ENCODE data around the gene LRRC56.

LRRC56 gene

DNA sequence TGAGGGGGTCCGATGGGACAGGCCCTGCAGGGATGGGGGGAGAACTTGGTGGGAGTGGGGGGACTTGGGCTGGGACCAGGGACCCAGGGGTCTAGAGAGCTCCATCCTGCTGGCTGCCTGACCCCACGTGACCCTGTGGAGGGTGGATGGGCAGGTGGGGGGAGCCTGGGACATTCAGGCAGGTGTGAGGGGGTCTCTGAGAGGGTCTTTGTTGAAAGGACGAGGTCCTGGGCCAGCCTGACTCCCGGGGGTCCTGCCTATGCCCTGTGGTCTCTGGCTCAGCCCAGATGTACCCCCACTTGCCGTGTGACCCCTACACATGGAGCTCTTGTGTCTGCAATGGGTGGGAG is 7.5 kb downstream of the LRRC56 start:
- DNase-seq = no peak

DNA sequence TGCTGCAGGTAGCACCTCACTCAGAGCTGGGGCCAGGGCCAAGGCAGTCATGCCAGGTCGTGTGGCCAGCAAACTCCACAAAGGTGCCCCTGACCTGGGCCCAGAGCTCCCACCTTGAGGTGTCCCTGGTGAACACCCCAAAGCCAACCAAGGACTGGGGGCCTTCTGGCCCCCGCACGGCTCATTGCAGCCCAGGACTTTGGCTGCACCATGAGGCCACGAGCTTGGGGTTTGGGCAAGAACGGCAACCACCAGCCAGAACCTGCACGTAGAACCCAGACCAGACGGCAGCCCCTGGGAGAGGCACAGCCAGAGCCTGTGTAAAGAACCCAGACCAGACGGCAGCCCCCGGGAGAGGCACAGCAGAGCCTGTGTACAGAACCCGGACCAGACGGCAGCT is 7.8 kb downstream of the LRRC56 start:
- no peak for DNase-seq

DNA sequence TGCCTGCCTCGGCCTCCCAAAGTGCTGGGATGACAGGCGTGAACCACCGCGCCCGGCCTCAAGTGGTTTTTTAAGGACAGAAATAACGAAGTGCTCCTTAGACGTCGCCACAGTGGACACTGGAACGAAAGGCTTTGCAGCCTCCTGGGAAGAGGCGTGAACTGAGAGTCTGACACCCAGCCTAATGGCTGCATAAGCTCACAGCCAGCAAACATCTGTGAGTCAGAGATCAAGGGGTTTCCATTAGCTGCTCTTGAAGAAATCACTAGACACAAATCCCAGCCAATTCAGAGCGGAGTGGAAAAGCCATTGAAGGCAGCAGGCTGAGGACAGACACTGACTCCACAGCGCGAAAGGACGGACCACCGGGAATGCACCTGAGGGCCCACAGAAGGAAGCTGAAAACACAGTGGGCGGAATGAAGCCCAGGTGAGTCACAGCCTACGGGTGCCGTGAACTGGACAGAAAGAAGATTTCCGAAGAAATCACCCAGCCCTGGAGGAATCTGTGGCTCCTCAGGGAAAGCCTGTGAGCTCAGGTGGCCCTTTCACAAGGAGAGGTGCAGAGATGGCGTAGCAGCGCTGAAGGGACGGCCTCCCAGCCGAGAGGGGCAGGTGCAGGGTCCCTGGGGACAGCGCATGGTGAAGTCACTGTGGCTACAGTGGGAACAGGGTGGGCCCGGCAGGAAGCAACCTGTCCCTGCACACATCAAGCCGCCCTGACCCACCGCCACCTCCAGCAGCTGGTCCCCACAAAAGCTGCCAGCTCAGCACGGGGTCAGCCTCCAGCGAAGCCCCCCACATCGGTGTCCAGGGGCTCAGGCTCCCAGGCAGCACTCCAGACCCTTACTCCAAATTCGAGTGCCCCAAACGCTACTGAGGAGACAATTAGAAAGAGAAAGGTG is 11.6 kb downstream of the LRRC56 start:
- no peak for DNase-seq

DNA sequence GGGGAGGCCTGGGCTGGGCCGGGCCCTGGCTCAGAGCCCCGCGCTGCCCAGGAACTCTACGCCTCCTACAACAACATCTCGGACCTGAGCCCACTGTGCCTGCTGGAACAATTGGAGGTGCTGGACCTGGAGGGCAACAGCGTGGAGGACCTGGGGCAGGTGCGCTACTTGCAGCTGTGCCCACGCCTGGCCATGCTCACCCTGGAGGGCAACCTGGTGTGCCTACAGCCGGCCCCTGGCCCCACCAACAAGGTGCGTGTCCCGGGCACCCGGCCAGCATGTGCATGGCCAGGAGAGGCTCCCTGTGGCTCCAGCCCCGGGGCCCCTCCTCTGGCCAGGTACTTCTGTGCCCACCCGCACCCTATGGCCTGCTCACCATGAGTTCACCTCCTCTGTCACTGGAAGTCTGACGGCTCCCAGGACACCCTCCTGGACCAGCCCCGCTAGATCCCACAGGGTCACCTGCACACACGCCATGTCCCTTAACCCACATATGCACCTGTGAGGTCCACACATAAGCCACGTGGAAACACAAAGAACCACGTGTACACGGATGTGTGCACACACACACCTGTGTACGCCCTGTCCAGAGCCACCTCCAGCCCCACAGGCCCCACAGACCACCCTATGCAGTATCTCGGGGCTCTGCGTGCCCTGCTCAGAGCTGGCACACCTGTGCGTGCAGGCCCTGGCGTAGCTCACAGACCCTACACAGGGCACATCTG is 12.9 kb downstream of the LRRC56 start:
- DNase-seq = no peak

DNA sequence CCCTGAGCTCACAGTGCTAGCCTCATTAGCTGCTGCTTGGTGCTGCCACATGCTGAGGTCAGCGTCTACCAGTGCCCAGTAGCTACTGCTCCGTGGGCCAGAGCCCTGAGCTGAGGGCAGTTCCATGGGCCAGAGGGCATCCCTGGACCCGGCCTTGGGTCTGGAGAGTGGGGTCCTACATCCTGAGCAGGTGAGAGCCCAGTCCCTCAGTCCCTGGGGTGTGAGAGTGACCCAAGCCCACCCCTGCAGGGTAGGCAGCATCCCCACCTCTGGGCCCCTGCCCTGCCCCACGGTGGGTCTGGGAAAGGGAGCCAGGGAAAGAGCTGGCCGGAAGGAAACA is 13.4 kb downstream of the LRRC56 start:
- DNase-seq = no peak

DNA sequence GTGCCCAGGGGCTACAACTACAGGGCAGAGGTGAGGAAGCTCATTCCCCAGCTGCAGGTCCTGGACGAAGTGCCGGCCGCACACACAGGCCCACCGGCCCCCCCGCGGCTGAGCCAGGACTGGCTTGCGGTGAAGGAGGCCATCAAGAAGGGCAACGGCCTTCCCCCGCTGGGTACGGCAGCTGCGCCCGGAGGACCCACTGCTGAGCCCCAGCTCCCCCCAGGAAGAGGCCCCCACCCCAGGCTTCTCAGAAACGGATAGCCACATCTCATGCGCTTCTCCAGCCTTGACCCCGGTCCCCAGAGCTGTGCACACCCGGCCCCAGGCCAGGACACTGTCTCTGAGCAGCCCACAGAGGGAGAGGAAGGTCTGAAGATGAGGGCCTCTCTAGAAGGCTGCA is 13.8 kb downstream of the LRRC56 start:
- no peak for DNase-seq

DNA sequence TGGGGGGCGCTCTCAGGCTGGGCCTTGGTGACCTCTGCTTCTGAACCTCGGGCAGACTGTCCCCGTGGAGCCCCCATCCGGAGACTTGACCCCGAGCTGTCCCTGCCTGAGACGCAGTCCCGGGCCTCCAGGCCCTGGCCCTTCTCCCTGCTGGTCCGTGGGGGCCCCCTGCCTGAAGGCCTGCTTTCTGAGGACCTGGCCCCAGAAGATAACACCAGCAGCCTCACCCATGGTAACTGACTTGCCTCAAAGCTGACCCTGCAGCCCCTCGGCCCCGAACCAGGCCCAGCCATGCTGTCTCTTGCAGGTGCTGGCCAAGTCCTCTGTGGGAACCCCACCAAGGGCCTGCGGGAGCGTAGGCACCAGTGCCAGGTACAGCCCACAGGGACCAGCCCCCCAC is 14.3 kb downstream of the LRRC56 start:
- no peak for DNase-seq

DNA sequence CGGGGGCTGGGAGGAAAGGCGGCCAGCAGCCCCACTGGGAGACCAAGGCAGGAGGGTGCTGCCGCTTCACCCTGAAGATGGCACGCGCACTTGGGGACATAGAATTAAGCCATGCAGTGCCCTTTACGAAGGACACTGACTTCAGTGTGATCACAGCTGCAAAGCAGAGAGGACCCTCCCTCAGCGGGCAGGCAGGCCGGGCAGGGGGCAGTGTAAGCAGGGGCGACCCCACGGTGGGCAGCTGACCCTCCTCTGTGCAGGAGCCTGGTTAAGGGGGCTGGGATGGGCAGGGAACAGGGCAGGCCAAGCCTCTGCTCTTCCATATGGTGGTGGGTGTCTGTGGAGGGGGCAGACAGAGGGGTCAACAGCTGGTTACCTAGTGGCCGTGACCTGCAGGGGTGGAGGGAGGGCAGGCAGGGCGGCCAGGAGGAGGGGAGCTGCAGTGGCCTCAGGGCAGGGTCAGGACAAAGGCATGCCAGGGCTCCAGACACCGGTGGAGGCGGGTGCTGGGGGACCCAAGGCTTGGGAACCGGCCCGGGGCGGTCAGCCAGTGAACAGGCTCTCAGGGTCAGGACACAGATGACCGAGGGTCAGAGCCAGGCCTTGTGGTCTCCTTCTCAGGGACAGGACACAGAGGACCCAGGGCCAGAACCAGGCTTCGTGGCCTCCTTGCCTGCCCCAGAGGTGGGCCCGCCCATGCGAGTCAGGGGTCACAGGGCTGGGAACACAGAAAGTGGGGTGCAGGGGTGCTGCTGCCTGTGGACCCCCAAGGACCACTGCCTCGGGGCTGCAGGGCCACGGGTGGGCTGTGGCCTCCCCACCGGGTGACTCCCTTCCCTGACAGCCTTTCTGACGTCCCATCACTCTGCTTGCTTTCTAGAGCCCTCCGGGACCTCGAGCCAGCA is 16.0 kb downstream of the LRRC56 start:
- no peak for DNase-seq

DNA sequence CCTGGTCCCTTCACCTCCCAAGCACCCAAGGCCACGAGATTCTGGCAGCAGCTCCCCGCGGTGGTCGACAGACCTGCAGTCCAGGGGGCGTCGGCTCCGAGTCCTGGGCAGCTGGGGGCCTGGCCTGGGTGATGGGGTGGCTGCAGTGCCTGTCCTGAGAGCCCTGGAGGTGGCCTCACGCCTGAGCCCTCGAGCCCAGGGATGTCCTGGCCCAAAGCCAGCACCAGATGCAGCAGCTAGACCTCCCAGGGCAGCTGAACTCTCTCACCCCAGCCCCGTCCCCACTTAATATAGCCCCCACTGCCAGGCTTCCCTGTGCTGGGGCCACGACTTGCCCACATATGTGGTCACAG is 16.6 kb downstream of the LRRC56 start:
- no peak for DNase-seq

DNA sequence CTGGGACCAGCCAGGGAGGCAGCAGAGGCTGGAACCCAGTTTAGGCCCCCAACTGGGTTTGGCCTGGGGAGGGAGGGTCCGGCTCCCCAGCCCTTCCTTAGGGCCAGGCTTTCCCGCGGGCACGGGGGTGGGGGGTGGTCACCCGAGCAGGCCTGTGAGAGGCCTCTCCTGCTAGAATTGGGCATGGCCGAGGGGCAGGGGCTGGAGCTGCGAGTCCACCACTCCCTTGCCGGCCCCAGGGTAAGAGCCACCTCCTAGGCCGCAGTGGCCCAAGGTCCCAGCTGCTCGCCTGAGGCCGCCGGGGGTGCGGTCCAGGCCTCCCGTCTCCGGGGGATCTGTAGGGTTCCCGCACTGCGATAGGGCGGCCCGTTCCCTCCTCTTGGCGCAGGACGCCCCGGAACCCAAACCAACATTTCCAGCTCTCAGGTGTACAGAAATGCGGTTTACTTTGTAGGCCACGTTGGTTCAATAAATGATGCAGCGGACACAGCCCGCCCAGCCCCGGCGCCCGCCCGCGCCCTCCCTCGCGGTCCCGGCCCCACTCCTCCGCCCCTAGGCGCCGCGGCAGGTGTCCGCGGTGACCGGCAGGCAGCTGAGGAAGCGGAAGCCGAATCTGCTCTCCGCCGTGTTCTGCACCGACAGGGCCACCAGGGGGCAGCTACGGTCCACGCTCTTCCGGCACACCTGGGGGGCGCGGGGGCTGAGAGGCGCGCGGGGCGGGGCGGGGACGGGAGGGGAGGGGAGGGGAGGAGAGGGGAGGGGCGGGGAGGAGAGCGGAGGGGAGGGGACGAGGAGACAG is 17.3 kb downstream of the LRRC56 start:
- DNase-seq = peak; percentile 78

DNA sequence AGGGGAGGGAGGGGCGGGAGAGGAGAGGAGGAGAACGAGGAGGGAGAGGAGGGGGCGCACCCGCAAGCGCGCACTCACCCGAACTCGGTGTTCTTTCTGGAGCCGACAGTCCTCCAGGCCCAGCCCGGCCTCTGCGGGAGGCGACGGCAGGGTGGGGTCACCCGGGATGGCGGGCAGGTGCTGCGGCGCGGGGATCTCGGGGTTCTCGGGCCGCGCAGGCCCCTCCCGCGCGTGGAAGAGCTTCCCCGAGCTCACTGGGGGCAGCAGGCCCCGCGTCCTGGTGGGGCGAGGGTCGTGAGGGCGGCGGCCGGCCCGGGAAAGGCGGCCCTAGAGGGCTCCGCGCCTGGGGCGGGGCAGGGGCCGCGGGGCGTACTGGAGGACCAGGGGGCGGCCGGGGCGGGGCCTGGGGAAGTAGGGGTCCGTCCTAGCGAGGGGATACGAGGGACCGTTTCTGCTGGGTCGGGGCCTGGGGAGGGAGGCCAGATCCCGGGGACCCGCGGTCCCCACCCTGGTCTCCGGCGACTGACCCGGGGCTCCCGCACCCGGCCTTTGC is 18.0 kb downstream of the LRRC56 start:
- no peak for DNase-seq

DNA sequence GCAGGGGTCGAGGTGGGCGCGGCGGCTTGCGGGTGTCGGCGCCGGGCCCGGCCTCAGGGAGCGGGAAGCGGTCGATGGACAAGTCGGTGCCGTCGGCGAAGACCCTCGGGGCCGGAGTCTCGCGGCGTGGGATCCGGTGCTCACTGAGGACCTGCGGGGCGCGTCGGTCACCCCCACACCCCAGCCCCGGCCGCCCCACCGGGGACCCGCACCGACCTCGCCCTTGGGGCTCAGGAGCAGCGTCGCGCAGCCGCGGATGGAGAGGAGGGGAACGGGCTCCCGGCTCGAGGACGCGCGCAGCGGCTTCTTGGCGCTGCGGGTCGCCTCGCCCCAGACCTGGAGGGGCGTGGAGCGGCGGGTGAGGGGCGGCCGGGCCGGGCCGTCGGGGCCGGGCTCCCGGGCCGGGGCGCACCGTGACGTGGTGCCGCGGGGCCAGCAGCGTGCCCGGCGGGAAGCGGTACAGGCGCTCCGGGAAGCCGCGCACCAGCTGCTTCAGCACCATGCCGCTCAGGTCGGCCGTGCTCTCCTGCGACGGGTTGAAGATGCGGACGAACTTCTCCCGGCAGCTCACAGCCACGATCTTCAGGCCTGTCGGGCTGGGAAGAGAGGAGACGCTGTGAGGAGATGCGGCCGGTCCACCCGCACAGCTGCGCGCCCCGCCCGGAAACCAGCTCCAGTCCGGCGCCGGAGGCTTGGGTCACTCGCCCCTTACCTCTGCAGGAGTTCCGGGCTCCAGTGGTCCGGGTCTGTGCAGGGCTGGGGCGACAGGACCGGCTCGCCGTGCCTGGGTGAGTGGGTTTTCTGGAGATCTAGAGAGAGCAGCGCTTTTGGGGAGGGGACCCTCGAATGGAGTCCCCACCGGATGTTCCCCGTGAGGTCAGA is 18.7 kb downstream of the LRRC56 start:
- no peak for DNase-seq

DNA sequence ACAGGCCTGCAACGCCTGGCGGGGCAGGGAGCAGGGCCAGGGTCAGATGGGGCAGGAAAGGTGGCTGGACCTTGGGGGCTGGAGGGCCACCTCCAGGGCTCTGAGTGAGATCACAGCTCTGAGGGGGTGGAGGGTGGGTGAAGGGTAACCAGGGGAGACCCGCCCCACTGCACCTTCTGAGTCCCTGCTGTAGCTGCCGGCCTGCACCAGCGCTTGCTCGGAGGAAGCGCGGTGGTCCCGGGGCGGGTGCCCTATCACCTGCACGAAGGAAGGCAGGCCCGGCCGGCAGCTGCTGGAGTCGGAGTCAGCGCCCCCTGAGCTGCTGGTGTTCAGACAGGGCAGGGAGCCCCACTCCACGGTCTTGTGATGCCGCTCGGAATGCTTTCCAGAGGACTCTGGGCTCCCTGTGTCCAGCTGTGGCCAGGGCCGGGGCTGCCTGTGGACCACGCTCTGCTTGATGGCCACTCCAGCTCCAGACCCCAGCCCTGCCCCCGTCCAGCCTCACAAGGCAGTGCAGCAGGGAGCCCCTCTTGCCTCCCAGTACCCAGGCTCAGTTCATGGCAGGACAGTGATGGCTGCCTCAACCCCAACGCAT is 19.4 kb downstream of the LRRC56 start:
- no peak for DNase-seq

DNA sequence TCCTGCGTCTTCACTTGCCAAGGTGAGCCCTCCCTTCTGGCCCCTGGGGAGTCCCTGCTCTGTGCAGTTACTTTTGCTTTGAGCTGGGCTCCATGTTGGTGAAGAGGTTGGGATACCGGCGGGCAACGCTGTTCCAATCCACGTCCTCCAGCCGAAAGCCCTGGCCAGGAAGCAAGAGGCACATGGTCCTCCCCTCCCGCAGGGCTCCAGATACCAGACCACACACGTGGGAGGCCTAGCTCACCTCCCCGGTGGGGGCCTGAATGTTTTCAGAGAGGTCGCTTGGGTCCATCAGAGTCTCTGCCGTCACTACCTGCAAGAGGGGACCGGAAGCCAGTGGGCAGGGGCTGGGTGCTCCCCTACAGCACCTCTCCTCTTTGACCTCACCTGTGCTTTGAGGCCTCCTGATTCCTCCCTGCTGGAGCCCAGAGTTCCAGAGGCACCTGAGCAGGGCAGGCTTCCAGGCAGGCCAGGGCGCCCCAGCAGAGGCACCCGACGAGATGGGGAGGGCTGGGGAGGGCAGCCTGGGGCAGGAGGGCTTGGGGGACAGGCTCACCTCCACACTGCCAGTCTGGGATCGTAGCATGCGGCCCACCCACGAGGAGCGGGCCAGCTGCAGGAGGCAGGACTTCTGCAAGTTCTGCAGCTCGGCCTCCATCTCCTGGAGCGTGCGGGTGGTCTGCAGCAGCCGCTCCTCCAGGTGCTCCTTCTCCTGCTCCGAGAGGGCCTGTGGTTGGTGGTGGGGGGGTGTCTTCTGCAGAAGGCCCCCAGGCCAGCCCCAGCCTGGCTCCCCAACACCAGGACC is 20.2 kb downstream of the LRRC56 start:
- DNase-seq = no peak

DNA sequence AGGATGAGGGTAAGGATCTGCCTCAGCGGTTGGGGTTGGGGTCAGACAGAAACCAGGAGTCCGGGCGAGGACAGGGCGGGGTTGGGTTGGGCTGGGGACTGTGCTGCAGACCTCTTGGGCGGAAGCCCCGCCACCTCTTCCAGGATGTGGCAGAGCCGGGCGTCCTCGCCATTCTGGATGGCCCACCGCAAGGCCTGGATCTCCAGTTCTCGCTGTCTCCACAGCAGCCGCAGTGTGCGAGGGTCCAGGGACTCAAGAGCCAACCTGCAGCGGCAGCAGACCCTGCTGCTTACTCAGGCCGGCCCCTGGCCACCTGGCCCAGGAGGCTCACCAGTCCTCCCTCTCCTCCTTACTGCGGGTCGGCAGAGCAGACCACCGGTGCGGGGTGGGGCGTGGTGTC is 21.2 kb downstream of the LRRC56 start:
- DNase-seq = no peak

DNA sequence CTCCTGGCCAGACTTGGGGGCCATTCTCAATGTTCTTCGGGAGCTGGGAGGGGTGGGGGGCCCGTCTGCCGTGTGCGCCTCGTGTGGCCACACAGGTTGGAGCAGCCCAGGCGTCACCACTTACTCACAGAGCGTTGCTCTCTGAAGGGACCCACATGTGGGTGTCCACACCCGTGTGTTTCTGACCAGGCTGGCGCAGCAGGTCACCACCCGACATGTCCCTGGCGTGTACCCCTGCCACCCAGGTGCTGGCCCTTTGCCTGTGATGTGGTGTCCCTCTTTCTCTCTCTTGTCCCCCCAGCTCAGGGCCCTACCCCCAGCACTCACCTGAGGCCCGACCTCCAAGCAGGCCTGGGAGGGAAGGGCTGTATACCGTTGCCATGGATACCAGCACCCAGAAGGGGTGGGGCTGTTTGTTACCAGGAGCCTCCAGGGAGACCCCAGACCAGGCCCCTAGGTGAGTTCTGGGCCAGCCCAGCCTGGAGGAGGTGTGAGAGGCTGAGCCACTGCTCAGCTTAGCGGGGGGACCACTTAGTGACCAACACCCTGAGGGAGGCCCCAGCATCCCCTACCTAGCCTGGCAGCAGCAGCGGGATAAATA is 21.8 kb downstream of the LRRC56 start:
- no peak for DNase-seq

DNA sequence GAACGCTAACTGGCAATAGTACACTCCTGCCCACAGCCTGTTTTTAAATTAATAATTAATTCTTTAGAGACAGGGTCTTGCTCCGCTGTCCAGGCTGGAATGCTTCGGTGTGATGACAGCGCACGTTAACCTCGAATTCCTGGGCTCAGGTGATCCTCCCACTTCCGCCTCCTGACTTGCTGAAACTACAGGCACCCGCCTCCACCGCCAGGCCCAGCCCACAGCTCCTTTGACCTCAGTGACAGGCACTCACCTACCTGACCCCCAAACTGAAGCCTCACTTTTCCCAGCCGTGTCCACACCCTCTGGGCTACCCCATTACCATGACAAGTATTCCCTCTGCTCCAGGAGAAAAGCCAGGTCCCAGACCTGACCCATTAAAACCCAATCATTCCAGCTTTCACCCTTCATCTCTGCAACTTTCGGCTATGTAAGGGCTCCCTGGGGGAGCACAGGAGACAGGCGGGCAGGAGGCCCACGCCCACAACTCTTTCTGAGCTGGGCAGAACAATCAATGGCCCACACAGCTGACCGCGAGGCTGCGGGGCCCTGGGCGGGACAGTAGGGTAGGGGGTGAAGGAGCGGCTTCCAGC is 22.5 kb downstream of the LRRC56 start:
- DNase-seq = no peak

DNA sequence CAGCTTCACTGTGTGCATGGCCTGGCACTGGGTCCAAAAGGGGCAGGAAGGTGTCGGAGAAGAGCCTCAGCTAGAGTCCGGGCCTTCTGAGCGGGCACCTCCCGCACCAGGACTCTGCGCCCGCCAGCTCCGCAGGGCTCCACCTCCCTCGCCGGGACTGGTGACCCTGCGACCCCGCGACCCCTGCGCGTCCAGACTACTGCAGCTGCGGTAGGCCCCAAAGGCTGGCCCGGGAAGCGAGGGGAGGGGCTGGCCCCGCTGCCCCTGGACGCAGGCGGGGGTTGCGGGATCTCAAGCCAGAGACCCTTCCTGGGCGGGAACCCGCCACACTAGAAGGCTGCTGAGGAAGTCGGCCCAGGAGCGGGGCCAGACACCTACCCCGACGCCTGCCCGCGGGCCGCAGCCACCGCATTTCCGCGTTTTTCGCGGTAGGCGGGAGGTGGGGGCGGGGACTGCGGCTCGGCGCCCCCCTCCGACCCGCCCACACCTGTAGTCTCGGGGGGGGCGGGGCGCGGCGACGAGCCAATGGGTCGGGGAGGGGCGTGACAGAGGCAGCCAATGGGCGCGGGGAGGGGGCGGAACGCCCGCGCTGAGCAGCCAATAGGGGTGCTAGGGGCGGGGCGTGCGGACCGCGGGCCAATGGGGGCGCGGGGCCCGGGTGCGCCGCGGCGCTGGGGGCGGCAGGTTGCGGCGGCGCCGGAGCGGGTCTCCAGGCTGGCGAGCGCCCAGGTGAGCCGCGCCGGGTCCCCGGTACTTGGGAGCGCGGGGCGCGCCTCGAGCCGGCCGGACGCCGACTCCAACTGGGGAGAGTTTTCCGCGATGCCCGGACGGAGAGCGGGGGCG is 23.2 kb downstream of the LRRC56 start, which contains the start of the genes LMNTD2 and RASSF7:
TSS of gene LMNTD2 (minus strand) at position 434 of the 843 bp plus-strand sequence. CDS start at position 412, 22 bp downstream.
TSS of gene RASSF7 (plus strand) at position 666 of the 843 bp plus-strand sequence. CDS start 799 bp downstream, outside the sequence.
- DNase-seq = peak; percentile 97

Measured in stimulated activated CD4-positive, alpha-beta T cell treated with anti-CD3 and anti-CD28 coated beads, Interleukin-12 subunit alpha, Interleukin-12 subunit beta, amount 100 ng/mL, for 4 hours (primary cell).